HG02642 (cell line): ENCODE data around the gene SORBS2.
"Not testable (repeated sequence)": the region's sequence is repeated elsewhere in the genome, so short reads cannot be mapped to it uniquely, and the experiment has no call there.

Source experiments
- ATAC-seq: cut with Tn5 transposase; IDR thresholded peaks from one replicate; pipeline ENCODE4 v1.9.1; 2021; ENCODE audit warnings: mild to moderate bottlenecking; ENCODE audit not compliant: unreplicated experiment, poor library complexity

SORBS2 gene

DNA sequence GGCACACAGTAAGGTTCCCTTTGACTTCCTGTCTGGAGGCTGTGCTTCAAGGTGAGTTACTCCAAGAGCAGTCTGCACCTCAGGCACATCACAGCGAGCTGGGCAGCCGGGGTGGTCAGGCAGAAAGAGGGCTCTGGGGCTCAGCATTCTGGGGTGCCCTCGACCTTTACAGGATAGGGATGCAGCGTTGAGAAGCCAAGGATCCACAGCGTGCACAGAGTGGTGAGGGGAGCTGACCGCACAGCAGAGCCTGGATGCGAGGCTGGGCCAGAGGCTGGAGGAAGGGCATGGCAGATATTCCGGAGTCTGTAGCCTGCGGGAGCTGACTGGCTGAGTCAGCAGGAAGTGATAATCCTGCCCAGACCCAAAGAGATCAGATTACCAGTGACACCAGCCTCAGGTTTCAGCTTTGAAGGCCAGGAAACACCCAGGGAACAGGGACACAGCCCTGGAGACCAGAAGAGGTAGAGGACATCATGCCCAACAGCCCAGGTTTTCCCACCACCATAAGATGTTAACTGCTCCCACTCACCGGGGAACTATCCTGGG is 238.3 kb downstream of the SORBS2 start:
- no peak for ATAC-seq

DNA sequence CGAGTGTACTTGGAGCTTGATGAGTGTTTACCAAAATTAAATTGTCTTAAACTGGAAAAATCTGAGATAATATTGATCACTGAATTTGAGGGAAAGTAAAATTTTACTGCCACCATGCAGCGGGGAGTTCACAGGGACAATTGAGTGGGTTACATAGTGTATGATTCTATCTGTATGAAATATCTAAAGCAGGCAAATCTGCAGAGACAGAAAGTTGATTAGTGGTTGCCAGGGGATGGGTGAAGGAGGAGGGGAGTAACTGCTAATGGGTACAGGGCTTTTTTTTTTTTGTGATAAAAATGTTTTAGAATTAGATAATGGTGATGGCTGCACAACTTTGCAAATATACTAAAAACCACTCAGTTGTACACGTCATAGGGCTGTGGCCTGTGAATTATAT is 241.3 kb downstream of the SORBS2 start:
- no peak for ATAC-seq

DNA sequence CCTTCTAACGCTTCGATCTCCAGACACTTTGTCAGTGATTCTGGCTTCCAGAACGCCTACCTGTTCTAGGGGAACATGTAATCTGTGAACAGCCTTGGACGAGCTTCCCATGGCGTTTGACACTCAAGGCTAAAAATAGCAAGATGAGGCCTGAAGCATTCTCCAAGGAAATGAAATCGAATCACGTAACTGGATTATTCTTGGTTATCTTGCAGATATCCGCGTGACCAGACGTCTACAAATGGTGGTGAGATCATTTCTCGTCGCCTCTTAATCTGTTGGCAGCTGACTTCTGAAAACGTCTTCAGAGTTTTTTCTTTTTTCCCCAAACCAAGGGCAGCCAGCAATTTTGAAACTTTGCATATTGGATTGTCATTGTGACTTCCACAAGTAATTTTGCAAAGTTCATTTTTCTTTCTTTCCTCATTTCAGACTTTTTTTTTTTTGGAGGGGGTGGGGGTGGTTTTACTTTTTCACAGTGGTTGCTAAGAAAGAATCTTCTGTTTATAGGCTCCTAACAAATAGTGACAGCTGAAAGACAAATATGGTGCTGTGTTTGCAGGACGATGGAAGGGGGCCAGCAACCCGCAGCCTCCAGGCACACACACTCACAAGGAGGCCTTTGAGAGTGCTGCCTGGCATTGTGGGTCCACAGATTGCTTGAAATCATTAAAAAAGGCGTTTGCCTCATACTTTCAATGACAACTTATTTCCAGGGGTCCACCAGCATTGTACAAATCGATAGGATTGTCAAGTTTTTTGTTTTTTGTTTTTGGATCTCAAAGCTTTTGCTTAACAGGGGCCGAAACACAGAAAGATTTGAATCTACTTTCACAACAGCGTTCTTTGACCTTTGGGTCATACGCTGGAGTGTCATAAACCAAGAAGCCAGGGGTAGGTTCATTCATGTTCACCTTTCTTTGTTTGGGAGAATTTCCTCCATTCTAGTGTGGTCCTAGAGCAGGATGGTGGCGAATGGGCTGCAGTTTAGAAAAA is 244.3 kb downstream of the SORBS2 start:
- no peak for ATAC-seq

DNA sequence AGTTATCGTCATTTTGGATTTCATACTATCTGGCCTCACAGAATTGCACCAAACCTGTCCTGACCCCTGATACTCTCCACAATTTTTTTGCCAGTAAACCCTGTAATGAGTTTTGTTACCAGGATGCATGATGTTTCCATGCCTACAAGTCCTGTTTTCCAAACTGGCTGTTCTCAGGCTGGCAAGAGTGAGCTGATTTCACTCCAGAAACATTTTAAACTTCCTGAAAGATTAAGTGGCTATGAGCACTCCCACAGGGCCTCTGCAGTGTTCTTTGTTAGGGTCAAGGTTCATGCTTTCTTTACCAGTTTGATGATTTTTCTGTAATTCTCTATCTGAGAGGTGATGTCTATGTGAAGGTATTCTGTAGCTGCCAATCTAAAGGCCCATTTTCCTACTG is 245.0 kb downstream of the SORBS2 start:
- no peak for ATAC-seq

GRCh38 chr4:185566425-185566824 is 245.6 kb downstream of the SORBS2 start:
- no peak for ATAC-seq

- no peak for ATAC-seq
Observed at GRCh38 chr4:185565696-185566095, 246.3 kb downstream of the SORBS2 start.

DNA sequence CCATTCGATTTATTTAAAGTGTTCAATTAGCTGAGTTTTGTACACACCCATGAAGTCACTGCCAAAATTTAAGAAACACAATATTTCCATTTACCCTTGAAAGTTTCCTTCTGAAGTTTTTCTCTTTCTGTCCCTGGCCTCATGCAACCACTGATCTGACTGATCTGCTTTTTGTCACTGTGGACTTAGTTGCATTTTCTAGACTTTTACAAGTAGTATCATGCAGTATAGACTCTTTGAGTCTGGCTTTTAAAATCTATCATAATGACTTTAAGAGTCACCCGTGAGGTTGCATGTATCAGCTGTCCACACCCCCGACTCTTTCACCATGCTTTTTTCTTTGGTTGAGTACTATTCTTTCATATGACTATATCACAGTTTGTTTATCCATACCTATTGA is 247.6 kb downstream of the SORBS2 start:
- ATAC-seq = no peak

DNA sequence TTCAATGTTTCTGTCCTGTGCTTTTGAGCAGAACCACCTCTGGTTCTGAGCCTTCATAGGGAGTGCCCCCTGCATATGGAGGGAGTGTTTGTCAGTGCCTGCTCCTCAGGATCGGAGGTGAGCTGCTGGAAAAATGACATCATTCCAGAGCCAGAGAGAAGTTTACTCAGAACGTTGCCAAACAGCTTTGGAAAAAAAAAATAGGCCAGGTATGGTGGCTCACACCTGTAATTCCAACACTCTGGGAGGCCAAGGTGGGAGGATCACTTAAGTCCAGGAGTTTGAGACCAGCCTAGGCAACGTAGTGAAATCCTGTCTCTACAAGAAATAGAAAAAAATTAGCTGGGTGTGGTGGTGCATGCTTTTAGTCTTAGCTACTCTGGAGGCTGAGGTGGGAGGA is 249.5 kb downstream of the SORBS2 start:
- no peak for ATAC-seq

DNA sequence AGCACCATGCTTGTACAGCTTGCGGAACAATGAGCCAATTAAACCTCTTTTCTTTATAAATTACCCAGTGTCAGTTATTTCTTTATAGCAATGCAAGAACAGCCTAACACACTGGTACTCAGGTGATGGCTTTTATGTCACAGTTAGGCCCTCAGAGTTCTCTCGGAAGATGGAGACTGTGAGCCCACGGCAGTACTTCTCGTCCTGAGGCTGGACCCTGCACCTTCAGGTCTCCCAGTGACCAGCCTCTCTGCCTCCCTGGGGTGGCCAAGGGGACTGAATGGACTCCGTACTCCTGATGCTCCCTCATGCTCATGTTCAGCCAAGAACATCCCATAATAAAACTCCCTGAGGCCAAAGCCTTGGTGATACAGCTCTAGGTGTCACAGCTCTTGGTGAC is 251.7 kb downstream of the SORBS2 start:
- ATAC-seq = no peak

GRCh38 chr4:185559915-185560281 is 252.1 kb downstream of the SORBS2 start:
- ATAC-seq = no peak

DNA sequence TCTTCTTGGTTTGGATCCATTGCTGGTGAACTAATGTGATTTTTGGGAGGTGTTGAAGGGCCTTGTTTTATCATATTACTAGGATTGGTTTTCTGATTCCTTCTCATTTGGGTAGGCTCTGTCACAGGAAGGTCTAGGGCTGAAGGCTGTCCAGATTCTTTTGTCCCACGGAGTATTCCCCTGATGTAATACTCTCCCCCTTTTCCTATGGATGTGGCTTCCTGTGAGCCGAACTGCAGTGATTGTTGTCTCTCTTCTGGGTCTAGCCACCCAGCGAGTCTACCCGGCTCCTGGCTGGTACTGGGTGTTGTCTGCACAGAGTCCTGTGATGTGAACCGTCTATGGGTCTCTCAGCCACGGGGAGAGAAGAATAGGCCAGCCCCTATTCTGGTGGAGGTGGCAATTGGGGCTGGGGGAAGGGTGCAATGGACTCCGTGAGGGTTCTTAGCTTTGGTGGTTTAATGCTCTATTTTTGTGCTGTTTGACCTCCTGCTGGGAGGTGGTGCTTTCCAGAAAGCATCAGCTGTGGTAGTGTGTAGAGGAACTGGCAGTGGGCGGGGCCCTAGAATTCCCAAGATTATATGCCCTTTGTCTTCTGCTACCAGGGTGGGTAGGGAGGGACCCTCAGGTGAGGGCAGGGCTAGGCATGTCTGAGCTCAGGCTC is 252.6 kb downstream of the SORBS2 start:
- not testable (repeated sequence) for ATAC-seq

DNA sequence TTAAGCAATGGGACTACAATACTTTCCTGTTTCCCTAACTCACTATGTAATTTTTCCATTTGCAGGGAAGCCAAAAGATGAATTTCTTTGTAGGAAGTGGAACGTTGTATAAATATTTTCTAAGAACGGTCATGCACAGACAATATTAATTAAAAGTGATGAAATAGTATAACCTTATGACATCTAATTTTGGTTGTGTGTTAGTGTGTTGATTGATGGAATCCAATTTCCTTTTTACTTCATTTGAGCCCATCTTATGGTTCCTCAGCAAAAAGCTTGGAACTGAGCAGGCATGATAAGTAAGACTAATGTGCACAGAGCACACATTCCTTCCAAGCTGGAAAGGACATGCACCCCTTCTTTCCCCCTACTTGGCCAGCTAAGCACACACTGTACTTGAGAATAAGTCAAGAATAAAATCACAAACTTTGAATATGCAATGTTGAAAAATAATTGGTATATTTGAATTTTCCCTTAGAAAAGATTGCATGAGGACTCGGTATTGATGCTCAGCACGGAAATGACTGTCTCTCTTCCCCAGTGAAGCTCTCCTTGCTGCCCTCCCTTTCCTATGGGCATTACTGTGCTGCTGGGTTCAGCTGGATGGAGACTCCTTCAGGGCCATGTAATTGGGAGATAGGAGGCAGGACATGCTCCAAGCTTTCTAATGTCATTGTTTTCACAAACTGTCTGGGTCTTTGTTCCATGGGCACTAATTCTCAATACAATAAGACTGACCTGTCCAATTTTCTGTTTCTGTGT is 257.4 kb downstream of the SORBS2 start:
- ATAC-seq = no peak

GRCh38 chr4:185552254-185552653 is 259.7 kb downstream of the SORBS2 start:
- no peak for ATAC-seq

GRCh38 chr4:185550933-185551332 is 261.1 kb downstream of the SORBS2 start:
- ATAC-seq = no peak

DNA sequence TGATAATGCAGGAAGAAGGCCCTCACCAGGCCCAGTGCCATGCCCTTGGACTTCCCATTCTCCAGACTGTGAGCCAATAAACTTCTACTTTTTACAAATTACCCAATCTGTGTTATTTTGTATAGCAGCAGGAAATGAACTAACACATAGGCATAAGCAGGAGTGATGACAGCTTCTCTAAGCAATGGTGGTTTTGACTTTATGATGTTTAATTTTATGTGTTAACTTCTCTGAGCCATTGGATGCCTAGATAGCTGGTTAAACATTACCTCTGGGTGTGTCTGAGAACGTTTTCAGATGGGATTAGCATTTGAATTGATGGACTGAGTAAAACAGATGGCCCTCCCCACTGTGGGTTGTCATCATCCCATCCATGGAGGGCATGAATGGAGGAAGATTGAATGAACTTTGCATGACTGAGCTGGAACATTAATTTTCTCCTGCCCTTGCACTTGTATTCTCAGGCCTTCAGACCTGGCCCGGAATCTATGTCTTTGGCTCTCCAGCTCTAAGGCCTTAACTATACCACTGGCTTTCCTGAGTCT is 262.8 kb downstream of the SORBS2 start:
- ATAC-seq = no peak

DNA sequence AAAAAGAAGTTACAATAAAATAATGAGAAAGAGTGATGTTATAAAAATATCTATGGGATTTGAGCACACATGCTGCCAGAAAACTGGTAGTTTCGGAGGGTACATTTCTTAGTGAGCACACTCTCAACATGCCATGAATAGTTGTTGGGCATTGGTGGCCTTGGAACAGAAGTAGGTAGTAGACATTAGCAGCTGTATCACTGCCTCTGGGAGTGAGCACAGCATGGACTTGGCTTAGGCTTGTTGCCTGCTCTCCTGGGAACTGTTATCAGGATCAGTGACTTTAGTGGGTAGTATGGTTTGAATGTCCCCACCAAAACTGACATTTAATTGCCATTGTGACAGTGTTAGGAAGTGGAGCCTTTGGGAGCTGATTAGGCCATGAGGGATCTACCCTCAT is 263.4 kb downstream of the SORBS2 start:
- no peak for ATAC-seq

DNA sequence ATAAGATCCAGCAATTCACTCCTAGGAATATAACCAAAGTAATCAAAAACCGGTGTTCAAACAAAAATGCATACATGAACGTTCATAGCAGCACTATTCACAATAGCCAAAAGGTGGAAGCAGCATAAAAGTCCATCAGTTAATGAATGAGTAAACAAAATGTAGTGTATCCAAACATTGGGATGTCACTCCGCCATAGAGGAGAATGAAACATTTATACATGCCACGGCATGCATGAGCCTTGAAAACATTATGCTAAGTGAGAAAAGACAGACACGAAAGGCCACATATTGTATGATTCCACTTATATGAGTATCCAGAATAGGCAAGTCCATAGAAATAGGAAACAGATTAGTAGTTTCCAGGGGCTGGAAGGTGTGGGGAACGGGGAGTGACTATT is 265.7 kb downstream of the SORBS2 start:
- ATAC-seq = no peak

DNA sequence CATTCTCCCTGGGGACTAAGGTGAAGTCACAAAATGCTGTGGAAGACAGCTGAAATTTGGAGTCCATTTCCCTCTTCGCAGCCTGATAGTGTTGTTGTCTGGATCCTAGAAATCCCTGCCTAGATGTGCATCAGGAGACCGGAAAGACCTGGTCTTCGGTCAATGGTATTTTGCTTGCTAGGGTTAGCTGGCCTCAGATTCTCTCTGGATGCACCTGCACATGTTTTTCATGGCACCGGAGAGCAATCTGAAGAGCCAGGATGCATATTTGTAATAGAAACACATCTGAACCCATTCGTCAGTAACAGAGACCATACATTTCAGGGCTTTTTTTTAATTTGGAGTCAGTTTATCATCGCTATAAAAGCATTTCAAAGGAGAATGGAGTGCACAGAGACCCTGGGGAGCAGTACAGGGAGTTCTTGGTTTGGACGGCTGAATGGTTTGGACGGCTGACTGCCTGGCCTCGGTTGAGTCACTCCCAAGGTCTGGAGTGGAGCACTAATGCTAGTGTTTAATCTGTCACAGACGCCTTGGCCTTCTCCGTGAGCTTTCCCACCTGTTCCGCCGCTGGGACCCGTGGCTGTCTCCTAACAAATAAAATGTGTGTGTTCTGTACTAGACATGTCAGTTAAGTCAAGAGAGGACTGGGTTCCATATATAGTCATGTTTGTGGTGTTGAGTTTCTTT is 269.2 kb downstream of the SORBS2 start:
- no peak for ATAC-seq

DNA sequence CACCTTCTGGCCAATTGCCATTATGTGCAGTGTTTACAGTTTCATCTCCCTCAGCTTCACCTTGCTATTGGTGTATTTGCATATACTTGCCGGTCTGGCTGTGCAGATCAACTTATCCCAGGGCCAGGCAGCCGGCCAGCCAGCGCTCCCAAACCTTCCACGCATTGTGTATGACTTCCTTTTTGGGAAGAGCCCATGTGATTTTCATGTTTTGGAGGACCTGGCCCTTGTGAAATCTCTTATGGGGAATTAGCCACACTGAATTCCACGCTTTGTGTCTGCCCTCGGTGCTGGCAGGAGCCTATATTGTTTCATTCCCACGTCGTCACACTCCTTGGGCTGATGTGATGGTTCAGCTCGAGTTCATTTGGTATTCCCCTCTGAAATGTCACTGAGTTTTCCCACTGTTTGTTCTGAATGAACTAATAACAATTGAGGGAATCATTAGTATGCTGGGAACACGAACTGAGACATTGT is 270.7 kb downstream of the SORBS2 start:
- ATAC-seq = no peak
